ENCODE results near the gene AKT3.
"Not testable (repeated sequence)": the region's sequence is repeated elsewhere in the genome, so short reads cannot be mapped to it uniquely, and the experiment has no call there.

The AKT3 gene

GRCh38 chr1:243784506-243784905 is 65.5 kb downstream of the AKT3 start:
- no peak for DNase-seq (ENCODE audit: low read depth in 2 of 2)

- no peak for DNase-seq (ENCODE audit: low read depth in 2 of 2)
Observed at GRCh38 chr1:243783714-243784113, 66.3 kb downstream of the AKT3 start.

GRCh38 chr1:243772361-243773050 is 77.5 kb downstream of the AKT3 start:
- not testable (repeated sequence) for DNase-seq (ENCODE audit: low read depth in 2 of 2)

- no peak for DNase-seq (ENCODE audit: low read depth in 2 of 2)
Observed at GRCh38 chr1:243770860-243771259, 79.2 kb downstream of the AKT3 start.

GRCh38 chr1:243765676-243766075 is 84.4 kb downstream of the AKT3 start:
- no peak for DNase-seq (ENCODE audit: low read depth in 2 of 2)

GRCh38 chr1:243763806-243764205 is 86.2 kb downstream of the AKT3 start:
- no peak for DNase-seq (ENCODE audit: low read depth in 2 of 2)

- DNase-seq (ENCODE audit: low read depth in 2 of 2), result no peak
Observed at GRCh38 chr1:243758647-243759046, 91.4 kb downstream of the AKT3 start.

GRCh38 chr1:243756529-243756928 is 93.5 kb downstream of the AKT3 start:
- no peak for DNase-seq (ENCODE audit: low read depth in 2 of 2)

- DNase-seq (ENCODE audit: low read depth in 2 of 2), result no peak
Observed at GRCh38 chr1:243754348-243754747, 95.7 kb downstream of the AKT3 start.

GRCh38 chr1:243751506-243751905 is 98.5 kb downstream of the AKT3 start:
- DNase-seq (ENCODE audit: low read depth in 2 of 2), result no peak

- peak in 1 of 2 donors; percentile 14 for DNase-seq (ENCODE audit: low read depth in 2 of 2)
Observed at GRCh38 chr1:243748706-243749283, 101.2 kb downstream of the AKT3 start.

GRCh38 chr1:243748227-243748626 is 101.8 kb downstream of the AKT3 start:
- no peak for DNase-seq (ENCODE audit: low read depth in 2 of 2)

GRCh38 chr1:243746751-243747150 is 103.3 kb downstream of the AKT3 start:
- no peak for DNase-seq (ENCODE audit: low read depth in 2 of 2)

- DNase-seq (ENCODE audit: low read depth in 2 of 2), result no peak
Observed at GRCh38 chr1:243745356-243745755, 104.7 kb downstream of the AKT3 start.

GRCh38 chr1:243742819-243743218 is 107.2 kb downstream of the AKT3 start:
- no peak for DNase-seq (ENCODE audit: low read depth in 2 of 2)

GRCh38 chr1:243740255-243740999 is 109.6 kb downstream of the AKT3 start:
- DNase-seq (ENCODE audit: low read depth in 2 of 2), result no peak

GRCh38 chr1:243739335-243740003 is 110.6 kb downstream of the AKT3 start:
- no peak for DNase-seq (ENCODE audit: low read depth in 2 of 2)

- DNase-seq (ENCODE audit: low read depth in 2 of 2), result no peak
Observed at GRCh38 chr1:243738020-243738419, 112.0 kb downstream of the AKT3 start.

- no peak for DNase-seq (ENCODE audit: low read depth in 2 of 2)
Observed at GRCh38 chr1:243735457-243735856, 114.6 kb downstream of the AKT3 start.

GRCh38 chr1:243734308-243734695 is 115.7 kb downstream of the AKT3 start:
- no peak for DNase-seq (ENCODE audit: low read depth in 2 of 2)

- no peak for DNase-seq (ENCODE audit: low read depth in 2 of 2)
Observed at GRCh38 chr1:243733670-243734307, 116.3 kb downstream of the AKT3 start.

- DNase-seq (ENCODE audit: low read depth in 2 of 2), result no peak
Observed at GRCh38 chr1:243732637-243733036, 117.4 kb downstream of the AKT3 start.
